MCF 10A (cell line): ENCODE results near the gene DDR1. TPM values are rescaled to one million over a fixed set of nuclear protein-coding genes. Genes with fewer than 3 reads are reported as not detected.

Experiments
- BruUV-seq: library from RNA; stranded (reverse); fragments of 400-500 nt; replicated peaks from 2 replicates; lab custom pipeline; 2021; lab: Mats Ljungman, UMichigan
- CTCF ChIA-PET: fragments of 300-600 bp; sonication (Branson Sonifier 250); formaldehyde crosslinking; extraction: SDS; loops from one replicate; lab custom pipeline; 2021; ENCODE audit warnings: antibody characterized with exemption, inconsistent platforms; lab: Yijun Ruan, JAX
- POLR2A ChIA-PET: fragments of 300-600, 350-650 bp; sonication (Branson Sonifier 250); formaldehyde crosslinking; extraction: SDS; loops from one replicate; lab custom pipeline; 2020; ENCODE audit warnings: antibody characterized with exemption, inconsistent platforms; lab: Yijun Ruan, JAX
- DNase-seq: peaks from one replicate; pipeline ENCODE4 v3.0.0-alpha.2; 2018; ENCODE audit not compliant: unreplicated experiment
- H3K27ac Mint-ChIP-seq: one replicate; pipeline ENCODE4 v1.8.0; 2022; ENCODE audit warnings: mild to moderate bottlenecking, low read depth, mixed read lengths; ENCODE audit not compliant: unreplicated experiment
- H3K27me3 Mint-ChIP-seq: one replicate; pipeline ENCODE4 v1.8.0; 2022; ENCODE audit warnings: mixed read lengths; ENCODE audit not compliant: insufficient read depth, unreplicated experiment
- H3K36me3 Mint-ChIP-seq: one replicate; pipeline ENCODE4 v1.8.0; 2022; ENCODE audit warnings: mild to moderate bottlenecking, moderate library complexity, mixed read lengths; ENCODE audit not compliant: insufficient read depth, unreplicated experiment
- H3K4me1 Mint-ChIP-seq: one replicate; pipeline ENCODE4 v1.8.0; 2022; ENCODE audit warnings: mixed read lengths; ENCODE audit not compliant: insufficient read depth, unreplicated experiment
- H3K4me3 Mint-ChIP-seq: one replicate; pipeline ENCODE4 v1.8.0; 2022; ENCODE audit warnings: mild to moderate bottlenecking, moderate library complexity, mixed read lengths; ENCODE audit not compliant: unreplicated experiment
- H3K9me3 Mint-ChIP-seq: one replicate; pipeline ENCODE4 v1.8.0; 2022; ENCODE audit warnings: mixed read lengths; ENCODE audit not compliant: unreplicated experiment
- intact Hi-C: fragments of 100-400 bp; cut with micrococcal nuclease; formaldehyde crosslinking; loops from 2 replicates; pipeline ENCODE4 v1.14.1; 2022
- total RNA-seq: library from RNA; stranded (reverse); gene quantifications from 2 replicates; pipeline ENCODE4 v1.2.3, GENCODE V29; 2022
- TF ChIP-seq, protein P1 (sequence below): fragments of 200-600 bp; IDR thresholded peaks from one replicate; pipeline ENCODE4 v1.8.0; 2022; ENCODE audit warnings: antibody characterized with exemption, mild to moderate bottlenecking; ENCODE audit not compliant: unreplicated experiment

Gene DDR1
- total RNA-seq, 1 experiment from 2014 or later, result 66.0 TPM

DNA sequence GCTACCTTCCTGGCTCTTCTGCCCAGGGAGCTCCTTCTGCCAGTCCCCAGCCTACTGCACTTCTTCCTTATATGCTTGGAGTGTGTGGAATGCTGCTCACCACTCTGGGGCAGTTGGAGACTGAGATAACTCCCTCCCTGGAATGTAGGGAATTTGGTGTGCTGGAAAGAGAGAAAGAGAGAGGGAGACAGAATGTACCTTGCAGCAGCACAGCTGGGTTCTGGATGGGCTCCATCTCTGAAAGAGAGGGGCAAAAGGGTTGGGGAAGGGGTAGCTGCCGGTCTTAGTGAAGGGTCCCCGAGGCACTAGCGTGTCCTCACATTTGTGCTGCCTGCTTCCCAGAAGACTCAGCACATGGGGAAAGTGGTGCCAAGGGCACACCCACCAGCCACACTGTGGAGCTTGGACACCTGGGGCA is 40.2 kb upstream of the DDR1 start:
- H3K4me1 Mint-ChIP-seq, result peaks cover 20% of the 10 kb centered on the region
- no TSS peak for BruUV-seq
- H3K27me3 Mint-ChIP-seq, result no peaks in the 10 kb centered on the region
- no peak overlapping the region for H3K4me3 Mint-ChIP-seq
- no peak for DNase-seq
- no peaks in the 10 kb centered on the region for H3K36me3 Mint-ChIP-seq
- H3K27ac Mint-ChIP-seq, result peak overlapping the region; percentile 18
- ChIA-PET POLR2A (interaction anchor here (0.5 to 1.9 kb wide), 4 partner anchors 8 to 100 kb away, joined by 3 to 5 read pairs (median 4); partner anchors contain the start of gene IER3), CTCF (interaction anchor here (0.6 to 2.5 kb wide), 11 partner anchors 15 to 493 kb away, joined by 3 to 9 read pairs (median 4); no protein-coding TSS in a partner anchor)
- H3K9me3 Mint-ChIP-seq, result no peaks in the 10 kb centered on the region
- intact Hi-C loops, result no loop called here
- TF ChIP-seq, protein P1, sequence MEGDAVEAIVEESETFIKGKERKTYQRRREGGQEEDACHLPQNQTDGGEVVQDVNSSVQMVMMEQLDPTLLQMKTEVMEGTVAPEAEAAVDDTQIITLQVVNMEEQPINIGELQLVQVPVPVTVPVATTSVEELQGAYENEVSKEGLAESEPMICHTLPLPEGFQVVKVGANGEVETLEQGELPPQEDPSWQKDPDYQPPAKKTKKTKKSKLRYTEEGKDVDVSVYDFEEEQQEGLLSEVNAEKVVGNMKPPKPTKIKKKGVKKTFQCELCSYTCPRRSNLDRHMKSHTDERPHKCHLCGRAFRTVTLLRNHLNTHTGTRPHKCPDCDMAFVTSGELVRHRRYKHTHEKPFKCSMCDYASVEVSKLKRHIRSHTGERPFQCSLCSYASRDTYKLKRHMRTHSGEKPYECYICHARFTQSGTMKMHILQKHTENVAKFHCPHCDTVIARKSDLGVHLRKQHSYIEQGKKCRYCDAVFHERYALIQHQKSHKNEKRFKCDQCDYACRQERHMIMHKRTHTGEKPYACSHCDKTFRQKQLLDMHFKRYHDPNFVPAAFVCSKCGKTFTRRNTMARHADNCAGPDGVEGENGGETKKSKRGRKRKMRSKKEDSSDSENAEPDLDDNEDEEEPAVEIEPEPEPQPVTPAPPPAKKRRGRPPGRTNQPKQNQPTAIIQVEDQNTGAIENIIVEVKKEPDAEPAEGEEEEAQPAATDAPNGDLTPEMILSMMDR, result no peak

GRCh38 chr6:30845183-30845582 is 39.1 kb upstream of the DDR1 start:
- no peaks in the 10 kb centered on the region for H3K36me3 Mint-ChIP-seq
- intact Hi-C loops, result no loop called here
- H3K4me3 Mint-ChIP-seq, result no peak overlapping the region
- no TSS peak for BruUV-seq
- no peak overlapping the region for H3K27ac Mint-ChIP-seq
- peaks cover 14% of the 10 kb centered on the region for H3K4me1 Mint-ChIP-seq
- TF ChIP-seq, protein P1, result no peak
- no peak for DNase-seq
- H3K27me3 Mint-ChIP-seq, result no peaks in the 10 kb centered on the region
- ChIA-PET CTCF (interaction anchor here (0.8 to 2.5 kb wide), 4 partner anchors 14 to 114 kb away, joined by 3 to 9 read pairs (median 5); no protein-coding TSS in a partner anchor), POLR2A (interaction anchor here (1.1 kb wide), 1 partner anchor 12 kb away, joined by 3 read pairs; no protein-coding TSS in a partner anchor)
- no peaks in the 10 kb centered on the region for H3K9me3 Mint-ChIP-seq

- H3K36me3 Mint-ChIP-seq, result no peaks in the 10 kb centered on the region
- TF ChIP-seq, protein P1, result no peak
- ChIA-PET POLR2A (no interaction called here), CTCF (interaction anchor here (0.6 to 1.2 kb wide), 2 partner anchors 20 to 68 kb away, joined by 3 read pairs; no protein-coding TSS in a partner anchor)
- peaks cover 14% of the 10 kb centered on the region for H3K4me1 Mint-ChIP-seq
- intact Hi-C loops, result no loop called here
- H3K27me3 Mint-ChIP-seq, result no peaks in the 10 kb centered on the region
- H3K9me3 Mint-ChIP-seq, result no peaks in the 10 kb centered on the region
- H3K27ac Mint-ChIP-seq, result no peak overlapping the region
- DNase-seq, result no peak
- H3K4me3 Mint-ChIP-seq, result no peak overlapping the region
- BruUV-seq, result no TSS peak
Observed at GRCh38 chr6:30847421-30847970, 36.8 kb upstream of the DDR1 start.

DNA sequence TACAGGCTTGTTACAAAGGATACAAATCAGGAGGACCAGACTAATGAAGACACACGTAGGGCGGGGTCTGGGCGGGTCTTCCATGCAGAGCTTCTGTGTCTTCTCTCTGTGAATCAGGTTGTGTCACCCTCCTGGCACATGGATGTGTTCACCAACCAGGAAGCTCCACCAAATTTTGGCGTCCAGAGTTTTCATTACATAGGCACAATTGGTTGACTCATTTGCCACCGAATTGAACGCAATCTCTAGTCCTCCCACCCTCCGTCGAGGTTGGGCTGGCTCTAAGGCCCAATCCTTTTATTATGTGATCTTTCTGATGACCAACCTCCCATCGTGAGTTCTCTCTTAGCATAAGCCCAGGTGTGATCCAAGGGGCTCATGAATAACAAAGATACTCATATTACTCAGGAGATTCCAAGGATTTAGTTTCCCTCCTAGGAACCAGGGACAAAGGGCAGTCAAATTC is 36.3 kb upstream of the DDR1 start:
- ChIA-PET POLR2A (no interaction called here), CTCF (no interaction called here)
- H3K27me3 Mint-ChIP-seq, result no peaks in the 10 kb centered on the region
- H3K4me1 Mint-ChIP-seq, result peaks cover 14% of the 10 kb centered on the region
- DNase-seq, result no peak
- TF ChIP-seq, protein P1, result no peak
- H3K36me3 Mint-ChIP-seq, result no peaks in the 10 kb centered on the region
- no peak overlapping the region for H3K27ac Mint-ChIP-seq
- BruUV-seq, result no TSS peak
- no peak overlapping the region for H3K4me3 Mint-ChIP-seq
- H3K9me3 Mint-ChIP-seq, result no peaks in the 10 kb centered on the region
- intact Hi-C loops, result no loop called here
